ENCODE results near the gene PAQR5. TPM values are rescaled to one million over a fixed set of nuclear protein-coding genes. Genes with fewer than 3 reads are reported as not detected.

PAQR5 gene
- total and polyA plus RNA-seq, 3 donors from 2014 or later: 0.25 to 4.5 (median 0.31) TPM

DNA sequence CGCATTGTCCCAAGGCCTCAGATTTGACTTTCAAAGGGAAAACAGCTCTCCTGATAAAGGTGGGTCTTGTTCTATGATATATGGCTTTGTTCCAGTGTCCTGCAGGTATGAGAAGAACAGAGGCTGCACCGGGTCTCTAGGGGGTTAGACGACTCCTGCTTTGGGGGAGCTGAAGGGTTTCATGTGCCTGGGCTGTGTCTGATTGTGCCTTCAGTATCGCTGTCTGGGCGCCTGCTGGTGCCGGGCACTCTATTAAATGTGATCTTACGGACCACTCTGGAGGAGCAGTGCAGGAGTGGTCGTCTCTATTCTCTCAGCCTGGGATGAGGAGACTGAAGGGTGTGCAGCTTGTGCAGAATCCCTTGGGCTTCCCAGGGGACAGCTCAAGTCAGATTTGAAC, 16.0 kb downstream of the PAQR5 start:
- TF ChIP-seq POLR2A (IDR thresholded peaks at IDR 0.05): no peak
- TF ChIP-seq, protein P1, sequence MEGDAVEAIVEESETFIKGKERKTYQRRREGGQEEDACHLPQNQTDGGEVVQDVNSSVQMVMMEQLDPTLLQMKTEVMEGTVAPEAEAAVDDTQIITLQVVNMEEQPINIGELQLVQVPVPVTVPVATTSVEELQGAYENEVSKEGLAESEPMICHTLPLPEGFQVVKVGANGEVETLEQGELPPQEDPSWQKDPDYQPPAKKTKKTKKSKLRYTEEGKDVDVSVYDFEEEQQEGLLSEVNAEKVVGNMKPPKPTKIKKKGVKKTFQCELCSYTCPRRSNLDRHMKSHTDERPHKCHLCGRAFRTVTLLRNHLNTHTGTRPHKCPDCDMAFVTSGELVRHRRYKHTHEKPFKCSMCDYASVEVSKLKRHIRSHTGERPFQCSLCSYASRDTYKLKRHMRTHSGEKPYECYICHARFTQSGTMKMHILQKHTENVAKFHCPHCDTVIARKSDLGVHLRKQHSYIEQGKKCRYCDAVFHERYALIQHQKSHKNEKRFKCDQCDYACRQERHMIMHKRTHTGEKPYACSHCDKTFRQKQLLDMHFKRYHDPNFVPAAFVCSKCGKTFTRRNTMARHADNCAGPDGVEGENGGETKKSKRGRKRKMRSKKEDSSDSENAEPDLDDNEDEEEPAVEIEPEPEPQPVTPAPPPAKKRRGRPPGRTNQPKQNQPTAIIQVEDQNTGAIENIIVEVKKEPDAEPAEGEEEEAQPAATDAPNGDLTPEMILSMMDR (IDR thresholded peaks at IDR 0.05): no peak

DNA sequence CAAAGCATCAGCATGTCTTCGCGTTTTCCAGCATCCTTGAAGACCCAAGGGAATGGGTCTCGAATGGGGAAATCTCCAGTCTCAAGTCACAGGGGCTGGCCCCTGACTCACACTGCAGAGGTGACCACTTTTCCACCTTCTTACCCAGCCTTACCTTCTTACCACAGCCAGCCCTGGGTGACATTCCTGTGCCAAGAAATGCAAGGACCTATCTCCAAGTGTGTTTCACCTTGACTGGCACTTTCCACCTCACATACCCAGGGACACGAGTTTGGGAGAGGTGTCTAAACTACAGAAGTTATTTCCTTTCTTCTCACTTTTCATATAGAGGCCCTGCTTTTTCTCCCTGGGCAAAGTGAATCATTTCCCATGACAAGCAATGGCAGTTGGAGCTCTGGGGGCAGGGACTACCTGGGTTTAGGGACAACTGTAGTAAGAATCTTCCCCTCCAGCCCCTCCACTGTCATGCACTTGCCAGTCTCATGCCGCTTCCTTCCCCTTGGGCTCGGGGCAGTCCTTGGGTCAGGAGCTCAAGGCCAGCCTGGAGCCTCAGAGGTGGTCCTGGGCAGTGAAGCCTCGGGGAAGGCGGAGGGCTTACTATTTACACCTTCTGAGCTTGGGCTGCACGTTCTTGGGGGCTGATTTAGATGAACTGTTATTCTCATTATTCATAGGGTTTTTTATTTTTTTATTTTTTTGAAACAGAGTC, 16.8 kb downstream of the PAQR5 start:
- H3K4me3 ChIP-seq: no peak overlapping the region
- no peak overlapping the region for H3K27ac ChIP-seq
- DNase-seq: no peak
- intact Hi-C loops (cut with DNase I; ENCODE audit: low total_unique reads): no loop called here
- 84 to 85% methylated on average over 9 of the region's 9 CpGs for WGBS, 2 donors
- TF ChIP-seq POLR2A (IDR thresholded peaks at IDR 0.05): no peak
- no peaks in the 10 kb centered on the region for H3K27me3 ChIP-seq
- no peaks in the 10 kb centered on the region for H3K4me1 ChIP-seq
- H3K9me3 ChIP-seq: no peaks in the 10 kb centered on the region
- no peaks in the 10 kb centered on the region for H3K36me3 ChIP-seq (ENCODE audit: low read depth, missing control alignments)

More for the DNA sequence above, 16.0 kb downstream of the PAQR5 start:
- H3K9me3 ChIP-seq: no peaks in the 10 kb centered on the region
- no peaks in the 10 kb centered on the region for H3K4me1 ChIP-seq
- H3K27ac ChIP-seq: no peak overlapping the region
- DNase-seq: no peak
- H3K27me3 ChIP-seq: no peaks in the 10 kb centered on the region
- H3K36me3 ChIP-seq (ENCODE audit: low read depth, missing control alignments): no peaks in the 10 kb centered on the region
- H3K4me3 ChIP-seq: no peak overlapping the region
- WGBS, 2 donors: 81 to 88% methylated on average over 4 to 8 of the region's 8 CpGs
- intact Hi-C loops (cut with DNase I; ENCODE audit: low total_unique reads): no loop called here

DNA sequence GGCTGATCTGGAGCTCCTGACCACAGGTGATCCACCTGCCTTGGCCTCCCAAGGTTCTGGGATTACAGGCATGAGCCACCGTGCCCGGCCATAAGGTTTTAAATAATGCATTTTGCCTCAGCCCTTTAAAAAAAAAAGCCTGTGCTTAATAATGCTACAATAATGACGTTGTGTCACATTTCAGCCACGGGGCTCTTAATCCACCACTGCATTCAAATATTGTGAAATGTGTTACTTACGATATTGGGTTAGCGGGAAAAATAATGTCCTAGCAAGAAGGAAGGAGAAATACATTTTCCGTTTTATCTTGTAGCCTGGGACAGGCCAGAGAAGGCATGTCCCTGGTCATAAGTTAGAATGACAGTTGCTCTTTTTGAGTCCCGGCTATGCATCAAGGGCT, 17.6 kb downstream of the PAQR5 start:
- no peak for DNase-seq
- no peaks in the 10 kb centered on the region for H3K9me3 ChIP-seq
- H3K36me3 ChIP-seq (ENCODE audit: low read depth, missing control alignments): no peaks in the 10 kb centered on the region
- WGBS, 2 donors: 91 to 94% methylated on average over 8 of the region's 8 CpGs
- H3K4me1 ChIP-seq: no peaks in the 10 kb centered on the region
- TF ChIP-seq, protein P1 (IDR thresholded peaks at IDR 0.05): no peak
- TF ChIP-seq POLR2A (IDR thresholded peaks at IDR 0.05): no peak
- H3K4me3 ChIP-seq: no peak overlapping the region
- intact Hi-C loops (cut with DNase I; ENCODE audit: low total_unique reads): no loop called here
- H3K27ac ChIP-seq: no peak overlapping the region
- no peaks in the 10 kb centered on the region for H3K27me3 ChIP-seq

DNA sequence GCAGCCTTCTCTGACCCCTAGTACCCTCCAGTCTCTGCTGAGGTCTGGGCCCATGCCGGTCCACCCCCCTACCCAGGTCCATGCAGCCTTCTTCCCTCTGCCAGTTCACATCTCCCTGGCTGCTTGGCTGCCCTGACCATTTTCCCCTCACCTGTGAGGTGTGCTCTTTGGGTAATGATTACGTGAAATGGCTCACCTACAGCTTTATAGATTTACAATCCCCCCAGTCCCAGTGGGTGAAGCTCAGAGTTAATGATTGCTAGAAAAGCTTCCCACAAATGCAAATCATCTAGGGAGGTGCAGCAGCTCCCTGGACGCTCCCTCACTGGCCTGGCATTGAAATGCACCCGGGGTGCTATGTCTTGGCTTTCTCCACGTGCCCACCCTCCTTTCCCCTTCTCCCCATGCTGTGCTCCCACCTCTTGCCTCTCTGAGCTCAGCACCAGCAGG, 18.7 kb downstream of the PAQR5 start:
- Histone ChIP-seq H3K4me1 (no peaks in the 10 kb centered on the region), H3K4me3 (no peak overlapping the region), H3K27ac (no peak overlapping the region), H3K36me3 (ENCODE audit: low read depth, missing control alignments) (no peaks in the 10 kb centered on the region), H3K27me3 (no peaks in the 10 kb centered on the region), H3K9me3 (no peaks in the 10 kb centered on the region)
- TF ChIP-seq POLR2A (IDR thresholded peaks at IDR 0.05): no peak
- TF ChIP-seq, protein P1 (IDR thresholded peaks at IDR 0.05): no peak
- DNase-seq: no peak
- 77 to 92% methylated on average over 5 of the region's 5 CpGs for WGBS, 2 donors
- intact Hi-C loops (cut with DNase I; ENCODE audit: low total_unique reads): no loop called here

DNA sequence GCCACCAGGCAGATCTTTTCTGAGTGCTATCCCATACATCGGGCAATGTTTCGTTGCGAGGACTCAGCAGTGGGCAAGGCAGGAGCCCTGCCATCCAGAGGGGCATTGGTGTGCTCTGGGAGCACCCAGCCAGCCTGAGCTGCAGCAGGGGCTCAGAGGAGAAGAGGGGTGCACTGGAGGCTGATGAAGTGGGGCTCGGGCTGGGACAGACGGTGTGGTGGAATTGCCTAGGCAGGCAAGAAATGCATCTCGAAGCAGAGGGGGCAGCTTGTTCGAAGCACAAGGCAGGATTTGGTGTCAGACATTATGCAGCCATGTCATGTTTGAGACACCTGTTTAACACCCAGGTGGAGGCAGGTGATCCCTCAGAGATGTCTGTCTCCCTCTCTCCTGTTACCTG, 19.3 kb downstream of the PAQR5 start:
- Histone ChIP-seq H3K36me3 (ENCODE audit: low read depth, missing control alignments) (no peaks in the 10 kb centered on the region), H3K9me3 (no peaks in the 10 kb centered on the region), H3K4me1 (no peaks in the 10 kb centered on the region), H3K27ac (no peak overlapping the region), H3K4me3 (no peak overlapping the region), H3K27me3 (no peaks in the 10 kb centered on the region)
- WGBS, 2 donors: 93 to 97% methylated on average over 7 of the region's 7 CpGs
- no peak for TF ChIP-seq POLR2A (IDR thresholded peaks at IDR 0.05)
- TF ChIP-seq, protein P1 (IDR thresholded peaks at IDR 0.05): no peak
- DNase-seq: no peak
- intact Hi-C loops (cut with DNase I; ENCODE audit: low total_unique reads): no loop called here

Measured in testis (tissue), 3 donors.